ENCODE data around the gene SRBD1. TPM values are rescaled to one million over a fixed set of nuclear protein-coding genes. Genes with fewer than 3 reads are reported as not detected.
A peak's percentile ranks its signal among the peaks of the same experiment; 100 is the strongest.

The SRBD1 gene
- total RNA-seq, 6 experiments from 2014 or later, result 7.4 to 14.1 (median 9.4) TPM

GRCh38 chr2:45442026-45442425, 169.0 kb downstream of the SRBD1 start:
- H3K9me3 ChIP-seq, result no peaks in the 10 kb centered on the region
- no peaks in the 10 kb centered on the region for H3K4me1 ChIP-seq
- WGBS (ENCODE audit: insufficient coverage, low coverage, low lambda C conversion rate, missing lambda C conversion rate), result 97% methylated on average over 3 of the region's 3 CpGs
- H3K27me3 ChIP-seq, result no peaks in the 10 kb centered on the region
- ATAC-seq (no peak), DNase-seq (no peak)
- no peak overlapping the region for H3K4me3 ChIP-seq
- TF ChIP-seq POLR2A (IDR thresholded peaks at IDR 0.05), result no peak
- TF ChIP-seq CTCF (IDR thresholded peaks at IDR 0.05), result no peak
- no peak overlapping the region for H3K27ac ChIP-seq
- H3K36me3 ChIP-seq, result no peaks in the 10 kb centered on the region
- intact Hi-C loops (cut with DNase I), result no loop called here

GRCh38 chr2:45441571-45441970, 169.5 kb downstream of the SRBD1 start:
- 95% methylated on average over 2 of the region's 3 CpGs for WGBS (ENCODE audit: insufficient coverage, low coverage, low lambda C conversion rate, missing lambda C conversion rate)

GRCh38 chr2:45439788-45440773, 171.0 kb downstream of the SRBD1 start:
- no peak overlapping the region for H3K27ac ChIP-seq
- H3K9me3 ChIP-seq, result no peaks in the 10 kb centered on the region
- ATAC-seq (no peak), DNase-seq (no peak)
- TF ChIP-seq POLR2A (IDR thresholded peaks at IDR 0.05), result no peak
- peak; percentile 14 to 19 (median 16) for TF ChIP-seq CTCF (IDR thresholded peaks at IDR 0.05)
- intact Hi-C loops (cut with DNase I), result no loop called here
- H3K36me3 ChIP-seq, result no peaks in the 10 kb centered on the region
- WGBS (ENCODE audit: insufficient coverage, low coverage, low lambda C conversion rate, missing lambda C conversion rate), result 88% methylated on average over 6 of the region's 6 CpGs
- H3K4me3 ChIP-seq, result no peak overlapping the region
- no peaks in the 10 kb centered on the region for H3K4me1 ChIP-seq
- no peaks in the 10 kb centered on the region for H3K27me3 ChIP-seq

More at GRCh38 chr2:45441571-45441970, 169.5 kb downstream of the SRBD1 start:
- Histone ChIP-seq H3K4me1 (no peaks in the 10 kb centered on the region), H3K27me3 (no peaks in the 10 kb centered on the region), H3K4me3 (no peak overlapping the region), H3K9me3 (no peaks in the 10 kb centered on the region), H3K27ac (no peak overlapping the region), H3K36me3 (no peaks in the 10 kb centered on the region)
- DNase-seq, result no peak
- no peak for ATAC-seq
- intact Hi-C loops (cut with DNase I), result no loop called here
- TF ChIP-seq CTCF (IDR thresholded peaks at IDR 0.05), result no peak
- no peak for TF ChIP-seq POLR2A (IDR thresholded peaks at IDR 0.05)

GRCh38 chr2:45438872-45439665, 172.0 kb downstream of the SRBD1 start:
- intact Hi-C loops (cut with DNase I), result no loop called here
- 90% methylated on average over 3 of the region's 3 CpGs for WGBS (ENCODE audit: insufficient coverage, low coverage, low lambda C conversion rate, missing lambda C conversion rate)

More at GRCh38 chr2:45438872-45439665, 172.0 kb downstream of the SRBD1 start:
- Histone ChIP-seq H3K36me3 (no peaks in the 10 kb centered on the region), H3K4me1 (no peaks in the 10 kb centered on the region), H3K27ac (no peak overlapping the region), H3K27me3 (no peaks in the 10 kb centered on the region), H3K9me3 (no peaks in the 10 kb centered on the region), H3K4me3 (no peak overlapping the region)
- TF ChIP-seq CTCF (IDR thresholded peaks at IDR 0.05), result no peak
- TF ChIP-seq POLR2A (IDR thresholded peaks at IDR 0.05), result no peak
- ATAC-seq, result no peak
- DNase-seq, result no peak
